ENCODE data around the gene MKI67.
"Not testable (repeated sequence)": the region's sequence is repeated elsewhere in the genome, so short reads cannot be mapped to it uniquely, and the experiment has no call there.

Gene MKI67

DNA sequence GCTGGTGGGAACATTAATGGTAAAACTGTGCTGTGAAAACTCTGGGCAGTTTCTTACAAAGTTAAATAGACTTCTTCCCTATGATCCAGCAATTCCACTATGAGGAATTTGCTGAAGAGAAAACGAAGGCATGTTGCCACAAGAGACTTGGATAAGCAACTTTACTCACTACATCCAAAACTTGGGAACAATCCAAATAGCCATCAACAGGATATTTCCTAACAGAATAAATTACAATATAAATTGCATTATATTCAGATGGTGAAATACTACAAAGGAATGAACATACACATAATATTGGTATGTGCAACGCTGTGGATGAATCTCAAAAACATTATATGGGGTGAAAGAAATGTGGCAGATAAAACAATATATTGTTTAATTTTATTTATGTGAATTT, 21.4 kb upstream of the MKI67 start:
- DNase-seq, result no peak

- DNase-seq, result no peak
These were observed 20.8 kb upstream of the MKI67 start for GRCh38 chr10:128147064-128147463.

- no peak for DNase-seq
These were observed 18.3 kb upstream of the MKI67 start for GRCh38 chr10:128144547-128144946.

GRCh38 chr10:128143531-128143930, 17.3 kb upstream of the MKI67 start:
- no peak for DNase-seq

- DNase-seq, result no peak
These were observed 14.2 kb upstream of the MKI67 start for GRCh38 chr10:128140425-128140824.

DNA sequence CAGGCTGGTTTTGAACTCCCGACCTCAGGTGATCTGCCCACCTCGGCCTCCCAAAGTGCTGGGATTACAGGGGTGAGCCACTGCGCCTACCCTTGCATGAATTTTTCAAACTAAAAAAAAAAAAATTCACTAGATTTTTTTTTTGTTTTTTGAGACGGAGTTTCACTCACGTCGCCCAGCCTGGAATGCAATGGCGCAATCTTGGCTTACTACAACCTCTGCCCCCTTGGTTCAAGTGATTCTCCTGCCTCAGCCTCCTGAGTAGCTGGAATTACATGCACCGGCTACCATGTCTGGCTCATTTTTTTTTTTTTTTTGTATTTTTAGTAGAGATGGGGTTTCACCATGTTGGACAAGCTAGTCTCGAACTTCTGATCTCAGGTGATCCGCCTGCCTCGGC, 12.2 kb upstream of the MKI67 start:
- not testable (repeated sequence) for DNase-seq

GRCh38 chr10:128137877-128138276, 11.7 kb upstream of the MKI67 start:
- DNase-seq, result no peak

DNA sequence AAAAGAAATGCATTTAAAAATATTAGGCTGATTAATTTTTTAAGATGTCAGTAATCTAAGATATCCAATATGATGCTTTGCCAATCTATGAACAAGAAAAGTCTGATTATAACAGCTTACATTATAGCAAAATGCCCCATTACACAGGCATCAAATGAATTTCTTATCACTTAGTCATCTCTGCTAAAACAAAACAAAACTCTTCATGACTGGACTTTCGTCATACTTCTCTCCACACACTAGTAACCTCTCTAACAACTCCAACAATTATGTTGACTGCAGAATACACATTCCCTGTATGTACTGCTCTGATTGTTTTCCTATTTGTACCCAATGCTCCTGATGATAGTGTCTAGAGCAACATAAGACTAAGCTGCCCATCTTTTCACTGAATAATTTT, 3.8 kb upstream of the MKI67 start:
- no peak for DNase-seq

DNA sequence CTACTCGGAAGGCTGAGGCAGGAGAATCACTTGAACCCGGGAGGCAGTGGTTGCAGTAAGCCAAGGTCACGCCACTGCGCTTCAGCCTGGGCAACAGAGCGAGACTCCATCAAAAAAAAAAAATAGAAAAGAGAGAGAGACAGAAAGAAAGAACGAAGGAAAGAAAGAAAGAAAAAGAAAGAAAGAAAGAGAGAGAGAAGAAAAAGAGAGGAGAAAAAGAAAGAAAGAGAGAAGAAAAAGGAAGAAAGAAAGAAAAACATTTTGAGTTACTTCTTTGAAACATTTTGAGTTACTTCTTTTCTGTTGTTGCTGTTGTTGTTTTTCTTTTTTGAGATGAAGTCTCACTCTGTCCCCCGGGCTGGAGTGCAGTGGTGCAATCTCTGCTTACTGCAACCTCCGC, 2.4 kb upstream of the MKI67 start:
- DNase-seq, result no peak

- DNase-seq, result peak; percentile 33
These were observed 743 bp downstream of the MKI67 start for GRCh38 chr10:128125416-128125943.

- DNase-seq, result no peak
These were observed 1.3 kb downstream of the MKI67 start for GRCh38 chr10:128124813-128125403.

DNA sequence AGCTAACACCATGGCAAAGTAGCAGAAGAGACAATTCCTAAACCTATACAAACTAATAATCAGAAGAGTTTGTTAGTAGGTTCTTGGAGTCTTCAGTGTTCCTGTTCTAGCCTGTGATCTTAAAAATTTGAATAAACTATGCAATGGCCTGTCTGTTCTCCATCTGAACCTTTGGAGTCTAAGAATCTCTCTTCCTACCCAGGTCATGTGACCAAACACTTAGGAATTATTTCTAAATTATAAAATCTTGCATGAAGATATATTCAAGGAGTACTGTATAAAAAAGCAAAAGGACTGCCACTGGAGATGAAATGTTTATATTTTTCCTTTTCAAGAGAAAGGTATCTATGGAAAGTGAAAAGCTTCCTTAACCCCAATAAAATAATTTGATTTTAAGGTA, 2.4 kb downstream of the MKI67 start:
- no peak for DNase-seq

DNA sequence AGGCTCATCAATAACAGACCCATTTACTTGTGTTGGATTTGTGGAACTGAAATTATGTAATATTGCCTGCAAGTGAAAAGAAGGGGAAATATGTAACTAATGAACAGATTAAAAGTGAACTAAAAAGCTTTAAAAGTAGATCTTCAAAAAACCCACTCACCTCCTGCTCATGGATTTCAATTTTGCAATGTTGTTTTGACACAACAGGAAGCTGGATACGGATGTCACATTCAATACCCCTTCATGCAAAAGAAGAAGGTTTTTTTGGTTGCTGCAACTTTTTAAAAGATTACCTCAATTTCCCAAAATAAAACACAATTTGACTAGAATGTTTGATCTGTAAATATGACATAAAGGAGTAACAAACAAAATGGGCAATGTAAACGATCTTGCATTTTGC, 3.3 kb downstream of the MKI67 start:
- no peak for DNase-seq

GRCh38 chr10:128121750-128122412, 4.3 kb downstream of the MKI67 start:
- DNase-seq, result no peak

DNA sequence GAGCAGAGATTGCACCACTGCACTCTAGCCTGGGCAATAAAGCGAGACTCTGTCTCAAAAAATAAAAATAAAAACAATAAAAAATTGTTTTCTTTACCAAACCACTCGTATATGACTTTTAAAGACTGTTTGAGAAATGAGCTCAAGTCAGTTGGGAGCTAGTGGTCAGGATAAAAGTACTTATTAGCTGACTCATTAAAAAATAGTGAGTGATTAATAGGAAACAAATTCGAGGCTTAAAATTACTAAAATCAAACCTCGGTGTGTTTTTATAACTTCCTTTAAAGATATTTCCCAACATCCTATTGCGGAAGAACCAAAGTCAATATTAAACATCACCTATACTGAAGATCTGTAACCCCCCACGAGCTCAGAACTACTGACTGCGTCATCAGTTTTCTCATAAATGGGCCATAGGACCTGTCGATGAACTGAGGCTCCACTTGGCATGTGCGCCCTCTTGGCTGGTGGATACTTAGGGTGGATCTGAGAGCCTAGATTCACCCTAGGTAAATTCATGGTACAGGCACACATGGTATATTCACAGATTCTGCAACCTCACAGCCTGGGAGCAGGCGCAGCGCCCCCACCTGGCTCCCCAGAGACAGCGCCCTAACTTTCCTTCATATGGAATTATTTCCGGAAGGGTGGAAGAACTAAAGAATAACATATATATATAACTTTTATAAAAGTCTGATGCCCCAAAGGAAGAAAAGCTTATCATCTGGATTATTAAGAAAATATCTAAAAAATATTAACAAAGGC, 9.2 kb downstream of the MKI67 start:
- no peak for DNase-seq

DNA sequence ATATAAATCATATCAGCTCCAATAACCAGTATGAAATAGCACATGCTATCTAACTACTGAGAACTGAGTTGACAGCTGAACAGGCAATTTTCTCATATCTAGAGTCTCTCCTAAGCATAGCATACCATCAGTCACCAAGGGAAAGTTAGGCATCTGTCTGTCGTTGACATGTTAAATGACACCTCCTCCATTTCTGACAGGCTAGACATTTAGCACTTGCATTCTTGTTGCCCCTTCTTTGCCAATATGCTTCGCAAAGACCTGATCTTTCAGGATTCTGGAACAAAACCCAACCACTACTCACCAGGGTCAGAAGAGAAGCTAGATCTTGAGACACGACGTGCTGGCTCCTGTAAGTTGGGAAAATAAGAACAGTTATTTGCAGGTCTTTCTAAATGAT, 10.0 kb downstream of the MKI67 start:
- no peak for DNase-seq

- no peak for DNase-seq
These were observed 10.9 kb downstream of the MKI67 start for GRCh38 chr10:128115356-128115755.

GRCh38 chr10:128114901-128115300, 11.3 kb downstream of the MKI67 start:
- no peak for DNase-seq

GRCh38 chr10:128113026-128113425, 13.2 kb downstream of the MKI67 start:
- DNase-seq, result no peak

GRCh38 chr10:128111696-128112095, 14.5 kb downstream of the MKI67 start:
- no peak for DNase-seq

GRCh38 chr10:128110339-128110738, 15.9 kb downstream of the MKI67 start:
- no peak for DNase-seq

- DNase-seq, result no peak
These were observed 16.5 kb downstream of the MKI67 start for GRCh38 chr10:128109707-128110106.

- no peak for DNase-seq
These were observed 20.8 kb downstream of the MKI67 start for GRCh38 chr10:128105383-128105782.

DNA sequence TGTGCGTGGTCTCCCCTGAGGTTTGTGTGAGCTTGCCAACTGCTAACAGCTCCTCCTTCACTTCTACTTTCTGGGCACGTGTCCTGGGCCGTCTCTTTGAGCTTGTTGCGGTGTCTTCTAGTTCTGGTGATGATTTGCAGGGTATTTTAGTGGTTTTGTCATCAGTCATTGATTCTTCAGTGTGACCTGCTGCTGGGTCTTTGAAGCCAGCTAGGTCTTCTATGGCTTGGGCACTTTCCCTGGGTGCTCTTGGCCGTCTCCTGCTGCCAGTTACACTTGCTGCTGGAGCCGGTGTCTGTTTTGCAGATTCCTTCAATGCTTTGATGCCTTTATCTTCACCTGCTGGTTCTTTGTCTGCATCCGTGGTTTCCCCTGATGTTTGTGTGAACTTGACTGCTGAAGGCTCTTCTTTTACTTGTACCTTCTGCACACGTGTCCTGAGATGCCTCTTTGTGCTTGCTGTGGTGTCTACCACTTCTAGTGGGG, 23.0 kb downstream of the MKI67 start:
- no peak for DNase-seq

All from activated CD4-positive, CD25-positive, alpha-beta regulatory T cell treated with anti-CD3 and anti-CD28 coated beads, Interleukin-2, amount 50 U/mL, for 72 hours (primary cell).